Measurements from ENCODE around the gene KCNQ5.
"Not testable (repeated sequence)": the region's sequence is repeated elsewhere in the genome, so short reads cannot be mapped to it uniquely, and the experiment has no call there.

KCNQ5 gene

DNA sequence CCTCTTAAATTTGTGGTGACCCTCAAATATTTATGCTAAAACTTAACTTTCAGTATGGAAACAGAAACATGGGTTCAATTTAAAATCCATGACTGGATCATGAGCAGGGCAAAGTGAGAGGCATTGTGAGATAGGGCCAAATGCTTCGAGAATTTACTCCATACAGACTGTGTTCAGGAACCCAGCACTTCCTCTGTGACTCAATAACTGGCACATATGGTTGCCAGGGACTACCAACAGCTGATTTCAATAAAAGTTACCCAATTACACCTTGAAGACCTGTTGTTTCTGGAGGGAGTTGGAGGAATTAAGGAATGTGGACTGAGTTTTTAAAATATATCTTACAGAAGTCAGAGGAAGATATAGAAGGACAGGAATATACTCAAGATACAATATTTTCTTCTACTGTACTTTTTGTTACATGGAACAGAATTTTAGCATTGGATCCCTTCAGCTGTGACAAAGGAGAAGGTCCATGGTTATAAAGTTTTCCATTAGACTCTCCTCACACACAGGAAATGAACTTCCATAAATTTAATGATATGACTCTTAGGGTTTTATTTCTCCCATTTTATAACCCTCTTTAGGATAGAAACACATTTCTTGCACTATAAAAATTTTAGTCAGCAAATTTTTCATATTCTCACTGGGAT lies 344.9 kb downstream of the KCNQ5 start:
- DNase-seq = no peak

DNA sequence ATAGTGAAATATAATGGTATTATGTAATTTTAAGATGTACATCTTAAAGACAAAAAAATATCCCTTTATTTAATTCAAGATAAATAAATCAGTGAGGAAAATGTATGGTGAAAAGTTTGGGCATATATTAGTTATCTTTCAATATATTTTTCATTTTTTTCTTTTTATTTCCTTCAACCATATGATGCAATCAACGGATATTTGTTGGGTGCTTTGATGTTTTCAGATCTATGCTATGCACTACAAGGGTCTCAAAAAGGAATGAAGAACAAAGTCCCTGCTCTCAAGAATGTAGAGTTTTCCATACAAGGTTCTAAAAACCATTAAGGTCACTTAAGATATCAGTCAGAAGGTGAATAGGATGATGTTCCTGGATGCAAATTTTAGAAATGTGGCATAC lies 345.5 kb downstream of the KCNQ5 start:
- DNase-seq = no peak

DNA sequence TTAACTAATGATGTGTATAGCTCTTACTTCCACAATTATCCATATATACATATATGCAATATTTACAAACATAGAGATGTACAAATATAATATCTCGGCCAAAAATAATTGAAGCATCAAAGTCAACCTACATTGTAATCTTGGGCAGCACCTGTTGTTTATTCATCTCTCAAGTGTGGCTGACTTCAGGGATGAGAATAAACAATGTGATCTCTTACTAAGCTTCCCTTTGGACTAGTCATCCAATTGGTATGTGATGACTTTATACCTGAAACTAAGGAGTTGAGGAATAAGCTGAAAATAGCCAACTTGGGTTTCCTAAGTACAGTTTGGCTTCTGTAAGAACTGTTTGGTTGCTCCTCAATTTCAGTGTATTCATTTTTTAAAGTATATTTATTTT lies 346.8 kb downstream of the KCNQ5 start:
- no peak for DNase-seq

DNA sequence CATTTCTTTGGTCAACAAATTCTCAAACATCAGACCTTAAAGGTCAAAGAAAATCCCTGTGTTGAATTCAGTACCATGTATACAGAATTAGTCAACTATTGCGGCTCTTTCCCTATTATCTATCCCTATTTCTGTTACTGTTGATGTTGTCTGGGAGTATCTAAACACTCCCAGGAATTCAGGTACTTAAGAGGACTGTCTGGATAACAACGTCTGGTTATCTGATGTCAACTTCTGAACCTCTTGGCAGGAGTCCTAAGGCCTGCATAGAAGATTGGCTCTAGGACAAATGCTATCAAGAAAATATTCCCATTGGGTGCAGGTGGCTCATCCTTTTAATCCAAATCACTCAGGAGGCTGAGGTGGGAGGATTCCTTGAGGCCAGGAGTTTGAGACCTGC lies 347.8 kb downstream of the KCNQ5 start:
- DNase-seq = no peak

DNA sequence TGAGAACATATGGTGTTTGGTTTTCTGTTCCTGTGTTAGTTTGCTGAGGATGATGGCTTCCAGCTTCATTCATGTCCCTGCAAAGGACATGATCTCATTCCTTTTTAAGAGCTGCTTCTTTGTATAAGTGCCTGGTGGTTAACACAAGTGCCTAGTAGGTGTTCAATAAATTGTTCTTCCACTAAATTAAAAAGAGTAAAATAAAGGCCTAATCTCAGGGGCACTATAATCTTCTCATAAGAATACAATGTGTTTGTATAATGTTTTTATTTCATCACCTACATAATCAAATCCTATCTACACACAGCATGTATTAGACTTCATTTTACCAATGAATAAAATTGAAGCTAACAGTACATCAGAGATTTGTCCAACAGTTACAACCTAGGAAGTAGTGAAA lies 350.7 kb downstream of the KCNQ5 start:
- DNase-seq = no peak

DNA sequence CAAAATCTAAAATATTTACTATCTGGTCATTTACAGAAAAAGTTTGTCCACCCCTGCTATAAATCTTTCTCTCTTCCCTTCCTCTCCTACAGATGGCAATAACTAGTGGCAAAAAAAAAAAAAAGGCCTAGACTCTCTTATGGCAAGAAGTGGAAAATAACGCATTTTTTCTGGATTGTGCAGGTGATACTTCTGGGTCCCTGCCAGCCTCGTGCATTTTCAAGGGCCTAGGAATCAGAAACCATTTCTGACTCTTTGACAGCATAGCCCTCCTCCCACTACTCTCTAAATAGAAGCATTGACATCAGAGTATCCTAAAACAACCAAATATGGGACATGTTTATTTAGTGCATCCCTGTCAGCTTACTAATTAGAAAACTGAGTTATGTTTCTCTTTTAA lies 352.4 kb downstream of the KCNQ5 start:
- no peak for DNase-seq

DNA sequence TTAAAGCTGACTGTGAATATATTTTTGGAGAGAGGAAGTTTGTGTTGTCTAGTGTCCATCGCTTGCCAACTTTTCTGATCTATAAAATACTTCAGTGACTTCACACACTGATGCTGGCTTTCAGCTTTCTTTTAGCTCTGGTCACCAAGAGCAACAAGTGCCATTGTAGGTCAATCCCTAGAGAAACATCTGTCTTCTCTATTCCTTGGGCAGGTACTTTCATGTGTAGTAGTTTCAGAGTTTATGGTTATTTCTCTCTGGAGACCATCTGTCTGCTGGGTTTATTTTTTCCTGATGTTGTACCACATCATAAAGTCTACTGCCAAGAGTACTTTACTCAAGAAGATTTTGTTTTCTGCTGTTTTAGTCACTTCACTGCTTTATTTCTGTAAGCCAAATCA lies 353.5 kb downstream of the KCNQ5 start:
- no peak for DNase-seq

DNA sequence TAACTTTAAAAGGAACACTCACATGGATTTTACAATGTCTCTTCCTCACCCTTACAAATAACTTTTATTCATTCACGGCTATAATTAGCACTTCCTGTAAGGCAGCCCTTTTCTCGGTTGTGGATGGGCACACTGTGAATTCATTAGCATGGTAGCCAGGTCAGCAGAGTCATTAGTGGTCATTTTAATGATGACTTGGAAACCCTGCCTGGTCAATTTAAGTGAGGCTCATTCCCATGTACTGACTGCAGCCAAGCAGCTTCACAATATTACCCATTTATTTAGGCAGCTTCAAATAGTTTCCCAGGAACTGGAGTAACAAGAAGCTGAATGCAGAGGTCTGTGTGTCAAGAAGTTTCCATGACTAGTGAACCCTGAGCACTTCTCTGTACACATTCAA lies 354.6 kb downstream of the KCNQ5 start:
- DNase-seq = no peak

DNA sequence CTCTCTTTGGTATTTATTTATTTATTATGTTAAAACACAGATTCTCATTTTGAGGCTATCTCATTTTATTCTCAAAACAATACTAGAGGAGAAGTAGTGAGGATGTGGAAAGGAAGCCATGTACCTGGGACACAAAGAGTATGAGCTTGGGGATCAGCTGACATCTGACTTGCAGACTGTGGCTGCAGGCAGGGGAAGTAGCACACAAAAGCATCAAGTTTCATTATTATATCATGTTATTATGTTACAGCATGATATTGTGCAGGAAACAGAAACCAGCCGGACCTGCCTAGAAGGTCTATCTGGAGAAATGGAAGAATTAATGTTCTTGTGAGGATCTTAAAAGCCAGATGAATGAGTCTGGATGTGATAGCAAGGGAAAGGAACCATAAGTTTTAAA lies 355.2 kb downstream of the KCNQ5 start:
- DNase-seq = no peak

DNA sequence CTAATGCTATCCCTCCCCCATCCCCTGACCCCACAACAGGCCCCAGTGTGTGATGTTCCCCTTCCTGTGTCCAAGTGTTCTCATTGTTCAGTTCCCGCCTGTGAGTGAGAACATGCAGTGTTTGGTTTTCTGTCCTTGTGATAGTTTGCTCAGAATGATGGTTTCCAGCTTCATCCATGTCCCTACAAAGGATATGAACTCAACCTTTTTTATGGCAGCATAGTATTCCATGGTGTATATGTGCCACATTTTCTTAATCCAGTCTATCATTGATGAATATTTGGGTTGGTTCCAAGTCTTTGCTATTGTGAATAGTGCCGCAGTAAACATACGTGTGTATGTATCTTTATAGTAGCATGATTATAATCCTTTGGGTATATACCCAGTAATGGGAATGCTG lies 356.9 kb downstream of the KCNQ5 start:
- DNase-seq = not testable (repeated sequence)

DNA sequence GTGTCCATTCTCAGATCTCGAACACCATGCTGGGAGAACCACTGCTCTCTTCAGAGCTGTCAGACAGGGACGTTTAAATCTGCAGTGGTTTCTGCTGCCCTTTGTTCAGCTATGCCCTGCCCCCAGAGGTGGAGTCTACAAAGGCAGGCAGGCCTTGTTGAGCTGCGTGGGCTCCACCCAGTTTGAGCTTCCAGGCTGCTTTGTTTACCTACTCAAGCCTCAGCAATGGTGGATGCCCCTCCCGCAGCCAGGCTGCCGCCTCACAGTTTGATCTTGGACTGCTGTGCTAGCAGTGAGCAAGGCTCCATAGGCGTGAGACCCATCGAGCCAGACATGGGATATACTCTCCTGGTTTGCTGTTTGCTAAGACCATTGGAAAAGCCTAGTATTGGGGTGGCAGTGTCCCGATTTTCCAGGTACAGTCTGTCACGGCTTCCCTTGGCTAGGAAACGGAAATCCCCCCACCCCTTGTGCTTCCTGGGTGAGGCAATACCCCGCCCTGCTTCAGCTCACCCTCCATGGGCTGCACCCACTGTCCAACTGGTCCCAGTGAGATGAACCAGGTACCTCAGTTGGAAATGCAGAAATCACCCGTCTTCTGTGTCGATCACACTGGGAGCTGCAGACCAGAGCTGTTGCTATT lies 362.4 kb downstream of the KCNQ5 start:
- not testable (repeated sequence) for DNase-seq

DNA sequence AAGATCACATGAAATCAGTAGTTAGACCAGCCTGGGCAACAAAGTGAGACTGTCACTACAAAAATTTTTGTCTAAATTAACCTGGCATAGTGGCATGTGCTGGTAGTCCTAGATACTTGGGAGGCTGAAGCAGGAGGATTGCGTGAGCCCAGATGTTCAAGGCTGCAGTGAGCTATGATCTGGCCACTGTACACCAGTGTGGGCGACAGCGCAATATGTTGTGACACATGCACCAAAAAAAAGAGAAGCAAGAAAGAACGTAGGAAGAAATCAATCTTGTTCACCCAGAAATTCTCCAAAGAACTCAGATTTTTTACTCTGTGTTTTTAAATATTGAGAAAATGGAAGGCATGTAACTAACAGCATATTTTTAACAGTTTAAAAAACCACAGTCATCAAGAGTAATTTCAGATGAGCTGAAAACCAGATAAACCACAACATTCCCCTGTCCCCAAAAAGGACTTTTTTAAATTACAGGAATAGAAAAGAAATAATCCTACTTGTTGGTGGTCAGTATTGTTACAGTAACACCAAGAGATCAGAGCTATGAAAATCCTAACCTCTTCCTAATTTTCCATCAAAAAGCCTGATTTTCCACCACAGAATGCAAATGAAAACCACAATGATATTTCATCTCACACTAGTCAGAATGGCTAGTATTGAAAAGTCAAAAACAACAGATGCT lies 363.3 kb downstream of the KCNQ5 start:
- no peak for DNase-seq

DNA sequence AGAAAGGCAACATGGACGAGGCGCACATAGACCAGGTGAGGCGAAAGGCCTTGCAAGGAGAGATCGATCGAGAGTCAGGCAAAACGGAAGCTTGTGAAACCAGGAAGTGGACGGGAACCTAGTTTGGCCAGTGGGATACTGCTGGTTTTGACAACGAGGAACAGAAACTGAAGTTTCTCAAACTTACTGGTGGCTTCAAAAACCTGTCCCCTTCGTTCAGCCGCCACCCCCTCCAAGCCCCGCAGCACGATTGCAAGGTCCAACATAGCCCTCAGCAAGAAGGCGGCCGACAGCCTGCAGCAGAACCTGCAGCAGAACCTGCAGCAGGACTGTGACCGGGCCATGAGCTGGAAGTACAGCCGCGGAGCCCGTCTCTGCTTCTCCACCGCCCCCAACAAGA lies 365.4 kb downstream of the KCNQ5 start:
- DNase-seq = no peak

DNA sequence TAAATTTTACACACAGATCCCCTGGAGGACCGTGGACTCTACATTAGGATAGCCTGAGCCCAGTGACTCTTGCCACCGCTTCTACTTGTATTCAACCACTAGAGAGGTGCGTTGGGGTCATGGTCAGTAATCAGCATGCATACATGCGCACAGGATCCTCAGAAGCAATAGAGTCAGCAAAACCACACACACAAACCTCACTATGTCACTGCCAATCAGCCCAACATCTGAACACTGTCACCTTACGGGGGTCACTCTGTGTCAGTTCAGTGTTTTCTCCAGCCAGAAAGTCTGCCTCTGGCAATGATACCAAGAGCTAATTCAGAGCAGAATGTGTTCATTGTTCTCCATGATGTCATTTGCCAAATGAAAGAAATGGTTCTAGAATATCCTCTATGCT lies 378.1 kb downstream of the KCNQ5 start:
- no peak for DNase-seq

DNA sequence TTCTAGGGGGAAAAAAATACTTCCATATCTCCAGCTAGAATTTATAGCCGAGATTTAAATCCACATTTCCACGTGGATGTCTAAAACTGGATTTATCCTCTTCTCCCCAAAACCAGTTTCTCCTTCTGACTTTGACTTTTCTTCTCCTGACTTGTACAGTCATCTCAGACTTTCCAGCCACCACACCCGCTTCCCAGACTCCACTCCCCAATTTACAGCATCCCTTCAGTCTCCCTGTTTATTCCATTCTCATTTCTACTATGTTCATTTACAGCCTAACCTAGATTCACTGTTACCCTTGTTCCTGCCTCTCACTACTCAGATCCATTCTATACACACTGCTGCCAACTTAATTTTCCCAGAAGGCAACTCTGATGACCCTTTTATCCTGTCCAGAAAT lies 378.6 kb downstream of the KCNQ5 start:
- DNase-seq = no peak

DNA sequence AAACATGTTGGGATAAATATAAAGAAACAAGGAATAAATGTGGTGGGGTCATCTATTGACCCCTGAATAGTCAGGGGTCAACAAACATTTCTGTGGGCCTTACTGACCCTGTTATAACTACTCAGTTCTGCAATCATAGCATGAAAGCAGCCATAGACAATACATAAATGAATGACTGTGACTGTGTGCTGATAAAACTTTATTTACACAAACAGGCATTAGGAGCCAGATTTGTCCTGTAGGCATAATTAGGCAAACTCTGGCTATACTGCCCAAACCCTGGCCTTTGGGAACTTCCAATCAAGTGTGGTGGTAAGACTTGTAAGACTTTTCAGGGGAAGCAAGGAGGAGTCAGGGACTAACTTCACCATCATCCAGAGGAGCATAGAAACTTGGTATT lies 380.7 kb downstream of the KCNQ5 start:
- no peak for DNase-seq

DNA sequence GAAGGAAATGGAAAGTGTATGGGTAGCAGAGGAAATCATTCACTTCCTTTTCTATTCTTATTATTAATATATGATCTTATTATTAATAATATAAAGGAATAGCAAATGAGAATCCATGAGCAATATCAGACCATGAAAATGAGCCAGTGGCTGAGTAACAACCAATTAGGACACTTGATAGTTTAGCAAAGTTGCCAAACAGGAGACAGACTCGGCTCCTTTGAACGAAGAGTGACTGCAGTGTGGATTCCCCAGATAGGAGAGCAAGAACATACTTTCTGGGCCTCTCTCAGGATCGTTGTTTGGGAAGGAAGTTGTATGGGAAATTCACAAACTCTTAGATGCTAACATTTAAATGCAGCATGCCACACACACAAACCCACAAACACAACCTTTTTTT lies 381.4 kb downstream of the KCNQ5 start:
- no peak for DNase-seq

DNA sequence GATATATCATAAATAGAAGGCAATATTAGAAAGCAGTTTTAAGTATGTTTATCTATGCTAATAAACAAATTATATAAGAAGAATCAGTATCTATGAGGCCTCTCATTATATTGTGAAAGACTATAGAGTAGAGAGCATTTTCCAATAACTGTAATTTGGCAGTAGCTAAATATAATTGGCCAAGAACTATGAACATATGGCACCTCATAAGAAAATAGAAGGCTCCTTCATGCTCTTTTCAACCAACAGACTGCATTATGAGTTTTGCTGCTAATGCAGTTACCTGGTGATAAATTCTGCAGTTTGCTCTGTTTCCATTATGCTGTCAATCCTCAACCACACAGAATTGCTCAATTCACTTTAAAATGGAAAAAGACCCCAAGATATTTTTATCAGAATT lies 382.4 kb downstream of the KCNQ5 start:
- no peak for DNase-seq

DNA sequence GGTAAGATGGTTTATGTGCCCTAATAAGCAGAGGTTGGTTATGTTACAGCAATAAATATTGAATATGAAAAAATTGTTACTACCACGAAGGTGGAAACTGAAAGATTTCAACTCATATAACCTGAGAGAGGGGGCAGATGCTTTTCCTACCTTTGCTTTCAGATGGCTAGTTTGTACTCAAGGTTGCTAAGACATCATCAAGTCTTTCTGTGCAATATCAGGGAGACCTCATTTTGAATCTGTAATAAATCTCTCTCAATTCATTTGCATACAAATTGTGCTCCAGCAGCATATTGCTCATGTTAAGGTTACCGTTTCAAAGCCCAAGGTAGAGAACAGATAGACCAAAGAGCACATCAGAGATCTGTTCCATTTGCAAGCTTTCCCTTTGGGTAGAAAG lies 383.0 kb downstream of the KCNQ5 start:
- no peak for DNase-seq

DNA sequence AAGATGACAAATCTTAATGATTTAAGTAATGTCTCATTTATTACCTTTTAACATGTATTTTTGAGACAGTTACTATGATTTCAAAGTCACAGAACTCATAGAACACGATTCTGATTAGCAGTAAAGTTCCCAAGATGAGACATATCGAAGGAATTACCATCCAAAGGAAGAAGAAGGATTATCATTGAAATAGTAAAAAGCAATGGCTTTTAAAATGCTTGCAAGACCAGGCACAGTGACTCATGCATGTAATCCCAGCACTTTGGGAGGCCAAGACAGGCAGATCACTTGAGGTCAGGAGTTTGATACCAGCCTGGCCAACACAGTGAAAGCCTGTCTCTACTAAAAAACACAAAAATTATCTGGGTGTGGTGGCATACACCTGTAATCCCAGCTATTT lies 384.3 kb downstream of the KCNQ5 start:
- no peak for DNase-seq

DNA sequence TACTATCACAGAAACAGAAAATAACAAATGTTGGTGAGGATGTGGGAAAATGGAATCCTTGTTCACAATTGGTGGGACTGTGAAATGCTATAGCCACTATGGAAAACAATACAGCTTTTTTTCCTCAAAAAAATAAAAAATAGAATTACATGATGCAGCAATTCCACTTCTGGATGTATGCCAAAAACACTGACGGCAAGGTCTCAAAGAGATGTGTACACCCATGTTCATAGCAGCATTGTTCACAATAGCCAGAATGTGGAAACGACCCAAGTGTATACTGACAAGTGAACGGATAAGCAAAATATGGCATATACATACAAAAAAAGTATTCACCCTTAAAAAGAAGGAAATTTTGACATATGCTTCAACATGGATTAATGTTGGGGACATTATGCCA lies 390.1 kb downstream of the KCNQ5 start:
- no peak for DNase-seq

DNA sequence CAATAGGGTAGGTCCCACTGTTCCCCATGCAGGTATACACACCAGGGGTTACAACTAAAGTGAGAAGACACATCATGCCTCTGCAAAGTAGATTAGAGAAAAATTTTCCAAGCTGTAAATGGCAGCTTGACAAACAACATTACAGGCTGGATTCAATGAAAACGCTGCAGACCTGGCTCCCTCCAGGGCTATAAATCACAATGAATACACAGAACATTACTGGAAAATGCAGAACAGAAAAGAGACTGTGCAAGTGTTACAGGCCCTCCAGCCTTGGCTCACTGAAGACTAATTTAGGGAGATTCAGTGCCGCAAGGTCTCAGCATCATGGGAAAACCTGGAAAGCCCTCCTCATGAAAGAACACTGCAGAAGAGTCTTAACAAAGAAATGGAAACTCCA lies 395.6 kb downstream of the KCNQ5 start:
- DNase-seq = no peak

DNA sequence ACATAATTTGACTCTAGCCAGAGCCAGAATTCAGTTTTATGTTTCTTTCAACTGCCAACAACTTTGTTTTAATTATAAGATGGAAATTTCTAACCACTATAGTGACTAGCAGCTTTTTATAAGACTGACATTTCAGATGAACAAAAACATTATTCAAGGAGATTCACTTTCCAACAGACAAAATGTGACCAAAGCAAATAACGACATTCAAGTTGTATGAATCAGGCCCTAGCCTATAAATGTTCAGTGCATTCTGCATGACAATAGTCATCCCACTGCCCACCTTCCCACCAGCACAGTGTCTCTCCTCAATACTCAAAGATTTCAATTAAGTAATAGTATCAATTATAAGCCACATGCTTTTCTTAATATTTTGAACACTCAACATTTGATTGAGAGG lies 402.7 kb downstream of the KCNQ5 start:
- no peak for DNase-seq

DNA sequence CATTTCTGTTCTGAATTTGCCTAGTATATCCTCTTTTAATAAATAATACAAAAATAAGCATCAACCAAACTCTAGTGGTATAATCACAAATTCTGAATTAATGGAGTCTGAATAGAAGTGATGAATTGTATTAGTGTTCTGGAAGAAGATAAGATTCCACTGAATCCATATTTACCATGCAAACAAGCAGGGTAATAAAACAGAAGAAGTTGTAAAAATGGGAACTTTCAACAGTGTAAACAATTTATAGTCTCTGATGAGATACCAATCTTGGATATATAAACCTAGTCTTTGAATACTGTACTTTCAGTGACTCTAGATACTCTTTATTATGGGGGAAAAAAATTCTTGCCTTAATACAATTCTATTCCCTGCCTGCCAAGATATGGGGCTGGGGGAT lies 405.8 kb downstream of the KCNQ5 start:
- no peak for DNase-seq

Measured in stimulated activated CD4-positive, alpha-beta T cell treated with anti-CD3 and anti-CD28 coated beads, Interleukin-2, amount 100 ng/mL, for 48 hours (primary cell).